ENCODE measurements around the gene ROBO3.

ROBO3 gene

GRCh38 chr11:124864892-124865180, 396 bp upstream of the ROBO3 start:
- Histone ChIP-seq H3K9ac (ENCODE audit: low read length) (no peak overlapping the region), H3K79me1 (ENCODE audit: low read length) (no peaks in the 10 kb centered on the region), H4K12ac (ENCODE audit: low read depth, low read length) (no peak overlapping the region), H3K4me3 (ENCODE audit: low read depth, low read length) (no peak overlapping the region), H4K91ac (ENCODE audit: low read depth, low read length) (no peak overlapping the region), H3K27me3 (ENCODE audit: insufficient read depth, low read length) (peaks cover 77% of the 10 kb centered on the region), H3K23ac (ENCODE audit: low read length) (no peak overlapping the region), H3K18ac (ENCODE audit: low read length) (no peak overlapping the region), H3K14ac (ENCODE audit: low read length) (no peak overlapping the region), H3K4me1 (ENCODE audit: control insufficient read depth in 1 of 2, insufficient read depth in 2 of 2, low read length in 2 of 2) (peaks cover 0 to 2% of the 10 kb centered on the region in 2 experiments), H3K4me2 (ENCODE audit: low read length) (no peak overlapping the region), H3K36me3 (ENCODE audit: control insufficient read depth in 1 of 2, insufficient read depth in 2 of 2, low read length in 2 of 2) (no peaks in the 10 kb centered on the region), H3K4ac (ENCODE audit: low read depth, low read length) (no peak overlapping the region), H4K8ac (ENCODE audit: low read depth, low read length) (no peak overlapping the region), H2AFZ (ENCODE audit: insufficient read depth, low read length, poor library complexity) (no peak overlapping the region), H2BK120ac (ENCODE audit: insufficient read depth, low read length, poor library complexity) (no peak overlapping the region), H2BK12ac (ENCODE audit: low read length) (no peak overlapping the region), H2AK5ac (ENCODE audit: low read length) (no peak overlapping the region), H3K27ac (ENCODE audit: low read depth, low read length) (no peak overlapping the region), H3K79me2 (ENCODE audit: control insufficient read depth, insufficient read depth, low read length, poor library complexity) (no peaks in the 10 kb centered on the region), H3K9me3 (ENCODE audit: insufficient read depth, low read depth, low read length) (peaks cover 12% of the 10 kb centered on the region), H2BK5ac (ENCODE audit: low read depth, low read length, poor library complexity) (no peak overlapping the region)
- no peak for DNase-seq
- WGBS (ENCODE audit: extremely low coverage, insufficient coverage, insufficient read length): no CpG with 5 or more reads among the region's 9 CpGs

GRCh38 chr11:124865902-124866851, 945 bp downstream of the ROBO3 start:
- no peaks in the 10 kb centered on the region for H3K79me2 ChIP-seq (ENCODE audit: control insufficient read depth, insufficient read depth, low read length, poor library complexity)
- H3K9ac ChIP-seq (ENCODE audit: low read length): no peak overlapping the region

GRCh38 chr11:124867700-124868099, 2.5 kb downstream of the ROBO3 start:
- Histone ChIP-seq H3K36me3 (ENCODE audit: control insufficient read depth in 1 of 2, insufficient read depth in 2 of 2, low read length in 2 of 2) (no peaks in the 10 kb centered on the region), H2BK12ac (ENCODE audit: low read length) (no peak overlapping the region), H4K91ac (ENCODE audit: low read depth, low read length) (no peak overlapping the region), H4K8ac (ENCODE audit: low read depth, low read length) (no peak overlapping the region), H3K4ac (ENCODE audit: low read depth, low read length) (no peak overlapping the region), H3K79me2 (ENCODE audit: control insufficient read depth, insufficient read depth, low read length, poor library complexity) (no peaks in the 10 kb centered on the region), H2BK5ac (ENCODE audit: low read depth, low read length, poor library complexity) (no peak overlapping the region), H3K14ac (ENCODE audit: low read length) (no peak overlapping the region), H3K4me1 (ENCODE audit: control insufficient read depth in 1 of 2, insufficient read depth in 2 of 2, low read length in 2 of 2) (peaks cover 0 to 2% of the 10 kb centered on the region in 2 experiments), H3K27ac (ENCODE audit: low read depth, low read length) (no peak overlapping the region), H3K4me2 (ENCODE audit: low read length) (no peak overlapping the region), H3K4me3 (ENCODE audit: low read depth, low read length) (no peak overlapping the region), H2AFZ (ENCODE audit: insufficient read depth, low read length, poor library complexity) (no peak overlapping the region), H3K79me1 (ENCODE audit: low read length) (no peaks in the 10 kb centered on the region), H3K27me3 (ENCODE audit: insufficient read depth, low read length) (peaks cover 70% of the 10 kb centered on the region), H2AK5ac (ENCODE audit: low read length) (no peak overlapping the region), H3K18ac (ENCODE audit: low read length) (no peak overlapping the region), H3K9me3 (ENCODE audit: insufficient read depth, low read depth, low read length) (peaks cover 11% of the 10 kb centered on the region), H3K9ac (ENCODE audit: low read length) (no peak overlapping the region), H3K23ac (ENCODE audit: low read length) (no peak overlapping the region), H2BK120ac (ENCODE audit: insufficient read depth, low read length, poor library complexity) (no peak overlapping the region), H4K12ac (ENCODE audit: low read depth, low read length) (no peak overlapping the region)
- WGBS (ENCODE audit: extremely low coverage, insufficient coverage, insufficient read length): no CpG with 5 or more reads among the region's 8 CpGs
- DNase-seq: peak; percentile 43 to 56

More at GRCh38 chr11:124865902-124866851, 945 bp downstream of the ROBO3 start:
- Histone ChIP-seq H3K4ac (ENCODE audit: low read depth, low read length) (no peak overlapping the region), H3K4me3 (ENCODE audit: low read depth, low read length) (no peak overlapping the region), H2BK12ac (ENCODE audit: low read length) (no peak overlapping the region), H3K4me2 (ENCODE audit: low read length) (peak overlapping the region; percentile 37), H3K9me3 (ENCODE audit: insufficient read depth, low read depth, low read length) (peaks cover 15% of the 10 kb centered on the region), H4K12ac (ENCODE audit: low read depth, low read length) (no peak overlapping the region), H2BK120ac (ENCODE audit: insufficient read depth, low read length, poor library complexity) (no peak overlapping the region), H3K27me3 (ENCODE audit: insufficient read depth, low read length) (peaks cover 81% of the 10 kb centered on the region), H3K27ac (ENCODE audit: low read depth, low read length) (no peak overlapping the region), H3K23ac (ENCODE audit: low read length) (no peak overlapping the region), H3K4me1 (ENCODE audit: control insufficient read depth in 1 of 2, insufficient read depth in 2 of 2, low read length in 2 of 2) (peaks cover 0 to 2% of the 10 kb centered on the region in 2 experiments), H3K36me3 (ENCODE audit: control insufficient read depth in 1 of 2, insufficient read depth in 2 of 2, low read length in 2 of 2) (no peaks in the 10 kb centered on the region), H3K79me1 (ENCODE audit: low read length) (no peaks in the 10 kb centered on the region), H3K14ac (ENCODE audit: low read length) (no peak overlapping the region), H4K8ac (ENCODE audit: low read depth, low read length) (no peak overlapping the region), H3K18ac (ENCODE audit: low read length) (no peak overlapping the region), H2AK5ac (ENCODE audit: low read length) (no peak overlapping the region), H4K91ac (ENCODE audit: low read depth, low read length) (no peak overlapping the region), H2BK5ac (ENCODE audit: low read depth, low read length, poor library complexity) (no peak overlapping the region), H2AFZ (ENCODE audit: insufficient read depth, low read length, poor library complexity) (no peak overlapping the region)
- no CpG with 5 or more reads among the region's 62 CpGs for WGBS (ENCODE audit: extremely low coverage, insufficient coverage, insufficient read length)
- peak; percentile 23 to 70 for DNase-seq

DNA sequence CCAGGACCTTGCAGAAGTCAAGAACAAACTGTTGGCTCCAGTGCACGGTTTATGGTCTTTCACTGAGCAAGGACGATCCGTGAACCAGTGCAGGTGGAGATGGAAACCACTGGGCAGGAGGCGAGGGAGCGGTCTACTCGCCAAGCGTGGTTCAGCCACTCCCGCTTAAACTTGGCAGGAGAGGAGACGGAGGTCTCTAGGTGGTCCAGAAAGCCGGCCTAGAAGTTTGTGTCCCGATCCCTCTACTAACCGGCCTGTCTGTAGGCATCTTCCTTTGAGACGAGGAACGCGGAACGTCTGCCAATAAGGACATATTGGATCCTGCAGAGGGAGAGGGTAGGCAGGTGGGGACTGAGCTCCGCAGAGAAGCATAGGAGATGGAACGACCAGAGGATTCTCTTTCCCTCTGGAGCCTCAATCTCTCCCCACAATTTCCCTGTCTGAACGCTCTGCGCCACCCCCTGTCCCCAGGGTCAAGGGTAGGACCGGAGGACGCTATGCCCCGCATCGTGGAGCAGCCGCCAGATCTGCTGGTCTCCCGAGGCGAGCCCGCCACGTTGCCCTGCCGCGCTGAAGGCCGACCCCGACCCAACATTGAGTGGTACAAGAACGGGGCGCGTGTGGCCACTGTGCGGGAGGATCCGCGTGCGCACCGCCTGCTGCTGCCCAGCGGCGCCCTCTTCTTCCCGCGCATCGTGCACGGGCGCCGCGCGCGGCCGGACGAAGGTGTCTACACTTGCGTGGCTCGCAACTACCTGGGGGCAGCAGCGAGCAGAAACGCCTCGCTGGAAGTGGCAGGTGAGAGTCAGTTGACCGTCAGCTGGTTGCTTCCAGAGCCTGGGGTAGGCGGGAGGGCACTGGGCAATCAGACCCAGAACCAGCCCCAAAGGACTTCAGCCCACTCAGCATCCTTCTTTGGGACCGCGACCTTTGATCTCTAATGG, 3.4 kb downstream of the ROBO3 start:
- Histone ChIP-seq H3K9ac (ENCODE audit: low read length) (no peak overlapping the region), H3K9me3 (ENCODE audit: insufficient read depth, low read depth, low read length) (peaks cover 10% of the 10 kb centered on the region), H3K4me1 (ENCODE audit: control insufficient read depth in 1 of 2, insufficient read depth in 2 of 2, low read length in 2 of 2) (peaks cover 0 to 2% of the 10 kb centered on the region in 2 experiments), H3K36me3 (ENCODE audit: control insufficient read depth in 1 of 2, insufficient read depth in 2 of 2, low read length in 2 of 2) (no peaks in the 10 kb centered on the region), H3K18ac (ENCODE audit: low read length) (no peak overlapping the region), H2AFZ (ENCODE audit: insufficient read depth, low read length, poor library complexity) (no peak overlapping the region), H3K27me3 (ENCODE audit: insufficient read depth, low read length) (peaks cover 68% of the 10 kb centered on the region), H2BK5ac (ENCODE audit: low read depth, low read length, poor library complexity) (no peak overlapping the region), H3K79me2 (ENCODE audit: control insufficient read depth, insufficient read depth, low read length, poor library complexity) (no peaks in the 10 kb centered on the region), H3K14ac (ENCODE audit: low read length) (no peak overlapping the region), H3K23ac (ENCODE audit: low read length) (no peak overlapping the region), H2BK120ac (ENCODE audit: insufficient read depth, low read length, poor library complexity) (no peak overlapping the region), H2BK12ac (ENCODE audit: low read length) (no peak overlapping the region), H3K27ac (ENCODE audit: low read depth, low read length) (no peak overlapping the region), H4K8ac (ENCODE audit: low read depth, low read length) (no peak overlapping the region), H2AK5ac (ENCODE audit: low read length) (no peak overlapping the region), H3K79me1 (ENCODE audit: low read length) (no peaks in the 10 kb centered on the region), H3K4me3 (ENCODE audit: low read depth, low read length) (no peak overlapping the region), H3K4ac (ENCODE audit: low read depth, low read length) (no peak overlapping the region), H3K4me2 (ENCODE audit: low read length) (no peak overlapping the region), H4K12ac (ENCODE audit: low read depth, low read length) (no peak overlapping the region), H4K91ac (ENCODE audit: low read depth, low read length) (no peak overlapping the region)
- WGBS (ENCODE audit: extremely low coverage, insufficient coverage, insufficient read length): no CpG with 5 or more reads among the region's 63 CpGs
- no peak for DNase-seq
